Type B pancreatic cell (in vitro differentiated cells): ENCODE data around the gene PHF12. TPM values are rescaled to one million over a fixed set of nuclear protein-coding genes. Genes with fewer than 3 reads are reported as not detected.

ENCODE experiments used
- DNase-seq: peaks from one replicate; pipeline ENCODE4 v3.0.0; 2021; ENCODE audit warnings: mixed read lengths; ENCODE audit not compliant: unreplicated experiment; ENCODE audit errors: extremely low spot score
- H3K27ac Mint-ChIP-seq: 2 replicates; pipeline ENCODE4 v1.8.0; 2021; ENCODE audit warnings: mild to moderate bottlenecking, mixed read lengths
- H3K27me3 Mint-ChIP-seq: 2 replicates; pipeline ENCODE4 v1.8.0; 2021; ENCODE audit warnings: mixed read lengths
- H3K36me3 Mint-ChIP-seq: 2 replicates; pipeline ENCODE4 v1.8.0; 2021; ENCODE audit warnings: mixed read lengths
- H3K4me1 Mint-ChIP-seq: one replicate; pipeline ENCODE4 v1.8.0; 2021; ENCODE audit warnings: mixed read lengths; ENCODE audit not compliant: unreplicated experiment
- H3K4me3 Mint-ChIP-seq: 2 replicates; pipeline ENCODE4 v1.8.0; 2021; ENCODE audit warnings: mild to moderate bottlenecking, mixed read lengths
- H3K9me3 Mint-ChIP-seq: 2 replicates; pipeline ENCODE4 v1.8.0; 2021; ENCODE audit warnings: mixed read lengths
- CTCF ChIP-seq: fragments of 200-600 bp; sonication (generic); conservative IDR thresholded peaks from 2 replicates; pipeline ENCODE4 v1.5.0; 2021; ENCODE audit warnings: antibody characterized with exemption, mild to moderate bottlenecking
- total RNA-seq: library from RNA; stranded (reverse); gene quantifications from 2 replicates; pipeline ENCODE4 v1.2.1, GENCODE V29; 2021; ENCODE audit warnings: low replicate concordance

PHF12 gene
- total RNA-seq, 1 donor from 2014 or later, result 58.0 TPM

- DNase-seq, result no peak
- Mint-ChIP-seq H3K36me3 (no peaks in the 10 kb centered on the region), H3K27me3 (peaks cover 41% of the 10 kb centered on the region), H3K4me3 (peak overlapping the region; percentile 35), H3K9me3 (no peaks in the 10 kb centered on the region), H3K27ac (no peak overlapping the region), H3K4me1 (peaks cover 41% of the 10 kb centered on the region)
- TF ChIP-seq CTCF, result no peak
Observed at GRCh38 chr17:28968914-28969295, 17.6 kb upstream of the PHF12 start.

GRCh38 chr17:28968231-28968913 lies 17.1 kb upstream of the PHF12 start:
- Mint-ChIP-seq H3K27ac (no peak overlapping the region), H3K4me1 (peaks cover 41% of the 10 kb centered on the region), H3K36me3 (no peaks in the 10 kb centered on the region), H3K4me3 (peak overlapping the region; percentile 35), H3K27me3 (peaks cover 41% of the 10 kb centered on the region), H3K9me3 (no peaks in the 10 kb centered on the region)
- no peak for DNase-seq
- TF ChIP-seq CTCF, result no peak

GRCh38 chr17:28967221-28968135 lies 16.2 kb upstream of the PHF12 start:
- H3K9me3 Mint-ChIP-seq, result no peaks in the 10 kb centered on the region
- H3K27me3 Mint-ChIP-seq, result peaks cover 40% of the 10 kb centered on the region
- TF ChIP-seq CTCF, result no peak
- H3K4me3 Mint-ChIP-seq, result no peak overlapping the region
- DNase-seq, result no peak
- H3K4me1 Mint-ChIP-seq, result peaks cover 36% of the 10 kb centered on the region
- no peak overlapping the region for H3K27ac Mint-ChIP-seq
- H3K36me3 Mint-ChIP-seq, result no peaks in the 10 kb centered on the region

- Mint-ChIP-seq H3K36me3 (no peaks in the 10 kb centered on the region), H3K9me3 (no peaks in the 10 kb centered on the region), H3K27ac (no peak overlapping the region), H3K4me1 (peaks cover 16% of the 10 kb centered on the region), H3K4me3 (no peak overlapping the region), H3K27me3 (peaks cover 27% of the 10 kb centered on the region)
- DNase-seq, result no peak
- TF ChIP-seq CTCF, result no peak
Observed at GRCh38 chr17:28963841-28964240, 12.5 kb upstream of the PHF12 start.

GRCh38 chr17:28963055-28963611 lies 11.8 kb upstream of the PHF12 start:
- H3K27me3 Mint-ChIP-seq, result peaks cover 27% of the 10 kb centered on the region
- no peaks in the 10 kb centered on the region for H3K9me3 Mint-ChIP-seq
- no peak for TF ChIP-seq CTCF
- DNase-seq, result no peak
- peaks cover 8% of the 10 kb centered on the region for H3K4me1 Mint-ChIP-seq
- no peak overlapping the region for H3K27ac Mint-ChIP-seq
- H3K4me3 Mint-ChIP-seq, result no peak overlapping the region
- H3K36me3 Mint-ChIP-seq, result no peaks in the 10 kb centered on the region
